ENCODE data around the gene FBXO38.

Gene FBXO38, protein sequence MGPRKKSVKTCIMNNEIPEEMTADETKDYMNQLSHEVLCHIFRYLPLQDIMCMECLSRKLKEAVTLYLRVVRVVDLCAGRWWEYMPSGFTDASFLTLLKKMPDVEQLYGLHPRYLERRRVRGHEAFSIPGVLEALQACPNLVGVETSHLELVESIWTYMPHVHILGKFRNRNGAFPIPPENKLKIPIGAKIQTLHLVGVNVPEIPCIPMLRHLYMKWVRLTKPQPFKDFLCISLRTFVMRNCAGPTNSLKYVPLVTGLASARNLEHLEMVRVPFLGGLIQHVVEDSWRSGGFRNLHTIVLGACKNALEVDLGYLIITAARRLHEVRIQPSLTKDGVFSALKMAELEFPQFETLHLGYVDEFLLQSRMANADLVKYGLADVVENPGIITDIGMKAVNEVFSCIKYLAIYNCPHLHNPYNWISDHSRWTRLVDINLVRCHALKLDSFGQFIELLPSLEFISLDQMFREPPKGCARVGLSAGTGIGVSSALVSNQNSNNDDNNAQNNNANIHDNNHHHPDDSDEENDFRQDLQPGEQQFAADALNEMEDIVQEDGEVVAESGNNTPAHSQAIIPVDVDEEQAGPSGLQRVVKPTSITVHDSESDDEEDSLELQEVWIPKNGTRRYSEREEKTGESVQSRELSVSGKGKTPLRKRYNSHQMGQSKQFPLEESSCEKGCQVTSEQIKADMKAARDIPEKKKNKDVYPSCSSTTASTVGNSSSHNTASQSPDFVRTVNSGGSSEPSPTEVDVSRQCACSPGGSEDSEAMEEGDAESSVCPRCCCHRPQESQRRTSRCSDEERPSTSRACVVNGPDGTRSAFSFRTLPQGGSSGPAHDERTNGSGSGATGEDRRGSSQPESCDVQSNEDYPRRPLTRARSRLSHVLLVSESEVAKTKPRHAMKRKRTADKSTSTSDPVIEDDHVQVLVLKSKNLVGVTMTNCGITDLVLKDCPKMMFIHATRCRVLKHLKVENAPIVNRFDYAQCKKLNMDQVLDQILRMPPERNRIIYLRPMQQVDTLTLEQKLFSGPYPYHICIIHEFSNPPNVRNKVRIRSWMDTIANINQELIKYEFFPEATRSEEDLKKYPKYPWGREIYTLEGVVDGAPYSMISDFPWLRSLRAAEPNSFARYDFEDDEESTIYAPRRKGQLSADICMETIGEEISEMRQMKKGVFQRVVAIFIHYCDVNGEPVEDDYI

DNA sequence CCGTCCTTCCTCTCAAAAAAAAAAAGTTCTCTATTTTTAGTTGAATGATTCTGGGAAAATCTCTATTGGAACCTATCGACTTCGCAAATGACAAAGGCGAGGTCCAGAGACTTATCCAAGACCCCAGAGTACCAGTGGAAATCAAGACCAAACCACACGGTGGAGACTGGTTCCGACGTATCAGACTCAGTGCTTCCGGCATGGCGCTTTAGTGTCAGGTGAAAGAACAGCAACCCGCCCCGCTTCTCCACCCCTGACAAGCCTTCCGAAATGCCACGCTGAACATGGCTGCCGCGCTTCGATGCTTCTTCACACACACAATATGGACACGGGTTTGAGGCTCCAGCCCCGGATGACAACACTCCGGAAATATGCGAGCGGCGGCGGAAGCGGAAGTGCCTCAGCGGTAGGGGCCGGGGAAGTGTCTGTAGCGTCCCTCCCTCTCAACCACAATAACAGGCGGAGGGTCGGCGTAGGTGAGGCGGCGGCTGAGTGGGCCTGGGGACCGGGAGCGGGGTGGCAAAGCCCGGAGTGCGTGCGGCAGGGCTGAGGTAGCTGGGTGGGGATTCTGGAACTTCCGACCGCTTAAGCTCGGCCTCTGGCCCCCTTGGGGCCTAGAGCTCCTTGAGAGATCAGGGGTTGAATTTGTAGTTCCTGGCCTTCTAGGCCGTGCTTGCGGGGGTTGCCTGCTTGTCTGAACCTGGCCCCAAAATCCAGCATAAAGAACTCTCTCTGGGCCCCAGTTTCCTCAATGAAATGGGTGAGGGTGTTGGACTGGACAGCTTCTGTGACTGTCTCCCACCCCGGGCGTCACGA lies at the start of gene FBXO38:
Gene FBXO38, plus strand, starts transcription at position 395 of the 816 bp plus-strand sequence. CDS start 10,819 bp downstream, outside the sequence.
- DNase-seq (ENCODE audit: low spot score), result peak; percentile 77

DNA sequence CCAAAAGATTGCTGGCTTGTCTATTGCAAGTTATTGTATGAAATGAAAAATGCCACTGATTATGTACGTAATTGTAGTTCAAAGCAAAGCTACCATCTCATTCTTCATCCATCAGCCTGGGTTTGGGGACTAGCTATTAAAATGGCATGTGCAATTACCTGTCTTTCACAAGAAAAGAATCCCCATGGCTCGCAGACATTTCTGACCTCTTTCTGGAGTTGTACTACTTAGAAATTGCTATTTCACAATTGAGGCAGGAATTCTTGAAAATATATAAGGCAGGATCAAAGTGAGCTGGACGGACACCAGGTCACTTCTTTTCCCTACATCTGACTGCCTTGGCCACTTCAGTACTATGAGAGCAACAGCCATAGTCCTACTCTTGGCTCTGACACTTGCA lies 48.5 kb upstream of the FBXO38 start, which contains the start of gene SPINK9:
Gene SPINK9, plus strand, starts transcription at position 301 of the 400 bp plus-strand sequence. Its CDS starts 55 bp downstream, at position 356.
- DNase-seq (ENCODE audit: low spot score), result no peak

DNA sequence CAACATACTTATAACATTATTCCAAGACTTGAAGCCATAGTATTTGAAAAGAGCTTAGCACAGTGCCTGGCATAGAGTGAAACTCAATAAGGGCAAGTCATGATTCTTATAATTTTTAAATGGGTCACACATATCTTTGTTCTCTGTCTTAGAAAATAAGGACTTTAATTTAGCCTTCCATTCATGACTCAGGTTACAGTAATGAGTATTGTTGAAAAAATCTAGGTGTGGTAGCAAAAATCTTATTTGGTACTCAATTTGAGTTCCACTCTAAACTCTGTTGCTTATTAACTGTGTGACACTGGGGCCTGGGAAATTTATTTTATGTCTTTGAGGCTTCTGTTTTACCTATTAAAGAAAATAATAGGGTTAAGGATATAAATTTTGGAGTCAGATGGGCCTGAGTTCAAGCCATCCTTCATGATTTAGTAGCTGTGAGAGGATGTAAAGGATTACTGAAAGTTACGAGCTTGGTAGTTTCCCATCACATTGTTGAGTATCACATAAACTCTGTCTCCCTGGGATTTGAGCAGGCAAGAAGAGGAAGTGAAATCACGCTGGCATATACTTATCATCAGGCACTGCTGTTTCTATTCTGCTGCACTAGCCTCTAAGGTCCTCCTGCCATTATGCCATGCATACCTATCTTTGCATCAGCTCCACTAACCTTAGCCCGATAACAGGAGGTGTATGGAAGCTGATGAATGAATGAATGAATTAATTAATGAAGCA lies 46.9 kb upstream of the FBXO38 start:
- DNase-seq (ENCODE audit: low spot score), result no peak

DNA sequence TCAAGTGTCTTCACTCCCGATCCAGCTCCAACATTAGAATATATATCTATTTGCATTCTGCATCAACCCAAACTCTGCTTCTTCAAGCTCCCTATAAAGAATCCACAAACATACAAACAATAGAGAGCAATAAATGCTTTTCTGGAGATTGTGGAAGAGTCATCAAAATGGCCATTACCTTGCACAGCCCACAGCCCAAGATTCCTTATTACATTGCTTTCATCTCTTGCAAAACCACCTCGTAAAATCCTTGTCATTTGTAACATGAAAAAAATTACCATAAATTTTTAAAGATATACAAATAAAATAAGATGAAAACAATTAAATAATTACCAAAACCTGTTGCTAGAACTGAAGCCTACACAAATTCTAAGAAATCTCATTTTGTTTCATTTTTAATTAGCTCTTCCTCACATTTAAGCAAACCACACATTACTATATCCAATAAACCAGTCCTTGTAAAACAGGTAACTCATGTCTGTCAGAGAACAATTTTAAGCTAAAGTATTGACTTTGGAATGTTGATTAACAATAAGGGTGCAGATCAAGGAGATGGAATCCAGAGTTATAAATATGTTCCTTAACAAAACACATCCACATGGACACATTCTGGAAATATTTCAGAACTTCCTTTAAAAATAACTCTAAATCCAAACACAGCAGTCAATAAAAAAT lies 41.2 kb upstream of the FBXO38 start:
- DNase-seq (ENCODE audit: low spot score), result no peak

DNA sequence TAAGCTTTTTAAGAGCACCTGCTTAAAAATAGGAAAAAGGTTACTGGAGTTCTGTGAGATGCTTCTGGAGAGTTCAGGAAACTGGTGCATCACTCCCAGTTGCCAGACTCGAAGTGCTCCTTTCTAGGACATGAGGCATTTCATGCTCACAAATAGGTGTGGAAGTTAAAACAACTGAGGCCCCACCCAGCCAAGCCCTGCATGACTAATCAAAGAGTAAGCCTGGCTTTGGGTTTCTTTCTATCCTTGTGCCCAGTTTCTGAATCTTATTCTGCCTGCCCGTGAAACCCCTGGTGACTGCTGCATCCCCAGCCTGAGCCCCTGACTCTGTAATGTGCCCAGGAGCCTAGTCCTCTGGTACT lies 40.7 kb upstream of the FBXO38 start:
- no peak for DNase-seq (ENCODE audit: low spot score)

DNA sequence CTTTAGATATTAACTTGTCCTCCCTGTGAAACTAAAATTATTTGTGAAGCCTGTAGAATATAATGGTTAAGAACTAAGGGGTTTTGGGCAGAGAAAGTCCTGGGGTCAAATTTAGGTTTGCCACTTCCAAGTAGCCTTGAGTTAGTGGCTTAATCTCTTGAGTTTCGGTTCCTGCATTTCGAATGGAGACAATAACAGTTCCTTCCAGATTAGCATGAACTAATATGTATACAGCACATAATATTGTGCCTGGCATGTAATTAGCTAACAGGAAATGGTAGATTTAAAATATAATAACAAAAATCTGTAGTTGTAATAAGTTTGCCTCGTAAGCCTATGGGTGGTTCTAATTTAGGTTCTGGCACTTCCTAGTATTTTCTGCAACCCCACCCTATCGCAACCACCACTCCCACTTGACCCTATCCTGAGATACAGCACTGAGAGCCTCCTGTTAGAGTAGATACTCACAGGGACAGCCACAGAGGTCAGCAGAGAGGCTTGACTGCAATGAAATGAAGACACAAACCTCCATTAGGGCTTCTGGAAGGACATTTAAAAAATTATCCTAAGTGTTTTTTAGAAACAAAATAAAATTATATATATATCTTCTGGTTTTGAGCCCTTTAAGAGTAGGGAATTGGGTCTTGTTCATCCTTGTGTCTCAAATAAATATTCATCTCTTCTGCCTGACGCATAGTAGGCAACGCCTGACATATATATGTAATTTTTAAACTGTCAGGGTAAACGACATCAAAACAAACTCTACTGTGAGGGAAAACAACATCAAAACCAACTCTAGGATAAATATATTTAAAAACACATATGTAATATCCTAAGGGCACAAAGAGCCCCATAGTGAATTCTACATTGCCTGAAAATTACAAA lies 39.9 kb upstream of the FBXO38 start:
- DNase-seq (ENCODE audit: low spot score), result no peak

DNA sequence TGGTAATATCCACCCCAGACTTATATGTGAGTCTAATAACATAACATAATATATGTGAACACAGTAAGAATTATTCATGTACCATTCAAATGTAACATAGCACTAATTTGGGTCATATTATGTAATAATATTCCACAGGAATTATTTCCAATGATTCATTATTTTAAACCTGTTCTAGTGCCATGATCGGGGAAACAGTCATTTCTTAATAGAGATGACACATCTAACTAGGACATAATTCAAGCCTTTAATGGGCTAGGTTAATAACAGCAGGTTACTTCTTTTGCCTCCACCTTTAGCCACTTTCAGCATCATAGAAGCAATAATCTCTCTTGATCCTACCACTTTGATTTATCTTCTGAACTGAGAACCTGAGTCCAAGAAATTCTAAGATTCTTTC lies 36.1 kb upstream of the FBXO38 start:
- no peak for DNase-seq (ENCODE audit: low spot score)

DNA sequence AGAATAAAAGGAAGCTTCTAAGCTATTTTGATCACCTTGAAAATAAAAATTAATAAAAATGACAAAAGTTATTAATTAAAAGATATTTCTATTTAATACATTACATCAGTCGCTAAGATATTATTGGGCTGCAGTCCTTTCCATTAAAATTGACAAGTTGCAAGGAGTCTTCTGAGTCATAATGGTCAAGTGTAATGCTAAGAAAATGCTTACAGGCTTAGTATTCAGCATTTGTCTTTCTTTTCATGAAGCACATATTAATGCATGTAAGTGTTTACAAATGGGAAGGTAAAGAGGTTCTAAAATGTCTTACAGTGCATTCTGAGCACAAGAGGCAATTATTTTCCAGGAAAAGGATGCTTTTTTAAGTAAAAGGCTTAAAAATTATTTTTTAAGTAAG lies 31.1 kb upstream of the FBXO38 start:
- no peak for DNase-seq (ENCODE audit: low spot score)

DNA sequence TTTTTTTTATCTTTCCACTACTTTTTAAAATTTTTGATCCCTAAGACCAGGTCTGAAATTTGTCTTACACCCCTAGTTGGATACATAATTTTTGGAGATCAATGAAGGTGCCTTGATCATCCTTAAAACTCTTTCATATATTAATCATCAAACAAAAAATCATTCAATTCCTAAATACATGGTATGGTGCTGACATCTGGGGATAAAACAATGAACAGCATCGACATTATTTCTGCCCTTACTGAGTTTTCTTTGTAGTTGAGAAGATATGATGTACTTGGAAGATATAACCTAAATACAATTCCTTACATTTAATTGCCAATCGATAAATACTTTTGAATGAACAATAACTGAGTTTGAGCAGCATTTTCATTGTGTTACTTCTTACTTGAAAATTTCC lies 30.1 kb upstream of the FBXO38 start:
- DNase-seq (ENCODE audit: low spot score), result no peak

DNA sequence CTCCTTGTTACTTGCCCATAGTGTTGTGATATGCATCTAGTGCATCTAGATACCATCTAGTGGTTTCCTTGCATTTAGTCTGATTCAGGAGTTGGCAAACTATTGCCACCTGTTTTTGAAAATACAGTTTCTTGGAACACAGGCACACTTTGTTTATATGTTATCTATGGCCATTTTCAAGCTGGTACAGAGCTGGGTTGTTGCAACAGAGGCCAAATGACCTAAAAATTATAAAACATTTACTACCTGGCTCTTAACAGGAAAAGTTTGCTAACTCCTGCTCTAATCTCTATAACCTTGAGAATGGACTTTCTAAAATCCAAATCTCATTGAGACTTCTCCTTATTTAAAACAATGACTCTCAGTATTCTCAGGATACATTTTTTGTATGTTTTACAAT lies 19.4 kb upstream of the FBXO38 start:
- DNase-seq (ENCODE audit: low spot score), result no peak

DNA sequence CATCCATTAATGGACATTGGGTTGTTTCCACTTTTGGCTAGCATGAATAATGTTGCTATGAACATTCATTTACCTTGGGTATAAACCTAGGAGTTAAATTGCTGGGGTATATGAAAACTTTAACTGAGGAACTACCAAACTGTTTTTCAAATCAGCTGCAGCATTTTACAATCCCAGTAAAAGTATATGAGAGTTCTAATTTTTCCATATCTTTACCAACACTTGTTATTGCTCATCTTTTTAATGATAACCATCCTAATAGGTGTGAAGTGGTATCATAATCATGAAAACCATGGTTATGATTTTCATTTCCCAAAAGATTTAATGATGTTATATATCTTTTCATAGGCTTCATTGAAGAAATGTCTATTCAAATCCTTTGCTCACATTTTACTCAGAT lies 15.5 kb upstream of the FBXO38 start:
- DNase-seq (ENCODE audit: low spot score), result no peak

DNA sequence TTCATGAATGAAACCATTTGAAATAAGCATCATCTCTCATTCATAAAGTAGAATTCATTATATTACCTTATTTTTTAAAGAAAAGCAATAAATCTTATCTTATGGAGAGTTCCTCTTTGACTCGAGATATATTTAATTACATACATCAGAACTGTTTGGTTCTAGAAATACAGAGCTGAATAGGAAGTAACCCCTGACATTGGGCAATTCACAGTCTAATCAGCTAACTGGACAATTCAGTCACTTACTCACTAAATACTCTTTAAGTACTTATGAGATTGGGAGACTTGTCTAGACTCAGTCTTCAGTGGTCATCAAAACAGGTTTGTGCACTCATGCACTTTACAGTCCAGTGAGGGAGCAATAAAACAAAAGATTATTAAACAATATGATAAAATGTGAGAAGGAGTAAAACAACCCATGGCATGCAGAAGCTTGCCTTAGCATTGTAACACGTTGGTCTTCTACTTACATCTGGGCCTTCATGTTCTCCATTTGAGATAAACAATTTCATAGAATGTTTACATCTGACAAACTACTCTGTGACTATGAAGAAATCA lies 11.5 kb upstream of the FBXO38 start:
- DNase-seq (ENCODE audit: low spot score), result no peak

DNA sequence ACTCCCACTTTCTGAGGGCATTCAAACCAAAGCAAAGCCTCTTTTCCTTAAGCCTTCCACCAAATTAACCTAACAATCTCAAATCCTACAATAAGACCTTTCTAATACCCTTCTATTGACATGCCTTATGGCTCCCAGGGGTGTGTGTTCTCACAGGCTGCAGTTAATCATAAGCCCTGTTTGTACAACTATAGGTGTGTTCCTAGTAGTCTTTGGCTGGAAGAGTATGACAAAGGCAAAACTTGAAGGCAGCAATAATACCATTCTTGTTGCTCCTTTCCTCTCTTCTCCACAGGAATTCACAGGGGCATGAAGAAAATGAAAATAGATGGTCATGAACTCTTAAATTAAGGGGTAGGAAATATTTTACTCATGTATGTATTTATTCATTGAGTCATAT lies 10.9 kb upstream of the FBXO38 start:
- DNase-seq (ENCODE audit: low spot score), result no peak

DNA sequence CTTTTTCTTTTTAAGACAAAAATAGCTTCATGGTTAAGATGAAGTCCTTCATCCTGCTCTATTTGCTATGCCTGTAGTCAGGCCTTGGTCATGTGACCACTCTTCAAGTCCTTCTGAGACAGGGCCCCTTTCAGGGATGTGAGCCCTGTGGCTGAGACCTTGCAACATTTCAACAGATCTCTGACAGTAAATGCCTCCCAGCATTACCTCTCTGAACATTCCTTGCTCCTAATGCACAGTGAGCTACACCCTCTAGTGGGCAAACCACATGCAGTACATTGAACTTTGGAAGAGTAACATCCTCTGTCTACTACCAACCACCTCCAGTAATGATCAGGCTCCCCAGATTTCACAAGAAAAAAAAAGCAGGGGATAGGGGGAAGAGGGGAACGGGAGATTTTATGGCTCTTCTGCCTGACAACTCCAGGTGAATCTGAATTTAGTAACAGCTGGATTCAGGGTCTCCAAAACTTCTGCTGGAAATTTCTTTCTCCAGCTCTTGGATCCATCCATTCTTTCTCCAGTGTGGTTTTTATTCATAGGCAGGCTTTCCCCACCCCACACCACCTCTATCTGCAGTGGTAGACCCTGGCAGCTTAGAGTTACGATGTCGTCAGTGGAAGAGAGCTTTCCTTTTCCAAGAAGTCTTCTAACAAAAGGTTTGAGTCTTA lies 8.9 kb upstream of the FBXO38 start:
- peak; percentile 34 for DNase-seq (ENCODE audit: low spot score)

DNA sequence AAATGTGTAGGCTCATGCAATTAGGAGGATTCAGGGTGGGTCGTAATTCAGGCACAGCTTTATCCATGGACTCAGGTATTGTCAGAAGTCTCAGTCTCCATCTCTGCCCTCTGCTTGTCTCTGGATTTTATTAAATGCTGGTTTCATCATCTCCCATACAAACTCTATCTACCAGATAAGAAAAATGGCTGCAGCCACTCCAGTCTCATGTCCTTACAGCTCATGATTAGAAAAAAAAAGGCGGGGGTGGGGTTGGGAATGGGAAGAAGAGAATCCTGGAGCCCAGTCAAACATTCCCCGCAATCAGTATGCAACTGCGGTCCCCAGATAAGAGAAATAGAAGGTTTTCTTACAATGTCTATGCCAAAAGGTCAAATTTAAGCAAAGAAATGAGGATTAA lies 7.6 kb upstream of the FBXO38 start:
- no peak for DNase-seq (ENCODE audit: low spot score)

DNA sequence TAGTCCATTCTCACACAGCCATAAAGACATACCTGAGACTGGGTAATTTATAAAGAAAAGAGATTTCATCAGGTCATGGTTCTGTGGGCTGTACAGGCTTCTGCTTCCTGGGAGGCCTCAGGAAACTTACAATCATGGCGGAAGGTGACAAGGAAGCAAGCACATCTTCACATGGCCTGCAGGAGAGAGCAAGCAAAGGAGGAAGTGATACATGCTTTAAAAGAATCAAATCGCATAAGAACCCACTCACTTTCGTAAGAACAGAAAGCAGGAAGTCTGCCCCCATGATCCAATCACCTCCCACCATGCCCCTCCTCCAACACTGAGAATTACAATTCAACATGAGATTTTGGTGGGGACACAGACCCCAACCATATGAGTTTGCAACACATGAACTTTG lies 5.1 kb upstream of the FBXO38 start:
- no peak for DNase-seq (ENCODE audit: low spot score)

DNA sequence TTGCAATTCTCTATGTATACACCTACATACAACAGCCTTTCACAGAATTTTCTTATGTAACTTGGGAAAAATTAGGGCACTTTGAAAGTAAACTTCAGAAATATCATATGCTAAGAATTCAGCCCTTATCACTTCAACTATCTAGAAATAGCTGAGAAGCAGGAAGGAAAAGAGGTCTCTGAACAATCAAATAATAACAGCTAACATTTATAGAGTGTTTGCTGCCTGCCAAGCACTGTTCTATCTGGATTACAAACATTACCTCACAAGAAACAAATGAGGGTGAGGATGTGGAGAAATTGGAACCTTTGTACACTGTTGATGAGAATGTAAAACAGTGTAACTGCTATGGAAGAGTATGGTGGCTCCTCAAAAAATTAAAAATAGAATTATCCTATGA lies 4.4 kb upstream of the FBXO38 start:
- DNase-seq (ENCODE audit: low spot score), result no peak

DNA sequence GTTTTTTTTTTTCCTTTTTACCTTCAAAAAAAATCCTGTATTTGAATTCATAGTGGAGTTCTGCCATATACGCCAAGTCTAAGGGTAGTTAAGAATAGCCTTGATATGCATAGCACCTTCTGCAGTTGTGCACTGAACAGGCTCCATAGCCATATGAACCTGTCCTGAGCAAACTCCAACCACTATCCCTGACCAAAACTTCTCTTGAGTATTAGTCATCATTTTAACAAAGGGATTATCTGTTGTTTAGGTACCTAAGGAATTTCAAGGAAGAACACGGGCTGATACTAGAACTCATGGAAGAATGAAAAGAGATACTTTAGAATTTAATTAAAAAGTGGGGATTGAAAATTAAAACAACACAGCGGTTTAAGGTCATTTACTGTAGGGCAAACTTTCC lies 1.9 kb upstream of the FBXO38 start:
- no peak for DNase-seq (ENCODE audit: low spot score)

All from HuH-7 (cell line).